Activated CD8-positive, alpha-beta memory T cell treated with anti-CD3 and anti-CD28 coated beads for 24 hours (primary cell): ENCODE results near the gene CIPC.

ENCODE experiments used
- DNase-seq: peaks from one replicate; pipeline ENCODE4 v3.0.0-alpha.2; 2020

Gene CIPC

DNA sequence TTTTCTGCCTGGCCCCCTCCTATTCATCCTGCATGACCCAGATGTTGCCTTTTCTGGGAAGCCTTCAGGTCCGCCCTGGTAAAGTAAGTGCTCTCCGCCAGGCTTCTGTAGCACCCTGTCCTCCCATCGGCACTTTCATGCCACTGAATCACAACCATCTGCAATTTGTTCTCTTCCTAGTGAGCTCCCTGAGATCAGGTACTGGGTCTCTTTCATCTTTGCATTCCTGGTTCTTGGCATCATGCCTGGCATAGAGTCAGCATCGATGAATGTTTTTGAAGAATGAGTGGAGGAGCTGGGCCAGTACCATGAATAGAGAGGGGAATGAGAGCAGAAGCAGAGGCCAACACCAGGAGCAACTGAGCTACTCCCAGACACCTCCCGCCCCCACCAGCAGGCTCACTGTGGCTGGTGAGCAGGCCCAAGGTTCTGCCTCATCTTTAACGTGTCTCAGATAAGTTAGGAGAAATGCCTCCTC is 30.4 kb downstream of the CIPC start:
- no peak for DNase-seq

DNA sequence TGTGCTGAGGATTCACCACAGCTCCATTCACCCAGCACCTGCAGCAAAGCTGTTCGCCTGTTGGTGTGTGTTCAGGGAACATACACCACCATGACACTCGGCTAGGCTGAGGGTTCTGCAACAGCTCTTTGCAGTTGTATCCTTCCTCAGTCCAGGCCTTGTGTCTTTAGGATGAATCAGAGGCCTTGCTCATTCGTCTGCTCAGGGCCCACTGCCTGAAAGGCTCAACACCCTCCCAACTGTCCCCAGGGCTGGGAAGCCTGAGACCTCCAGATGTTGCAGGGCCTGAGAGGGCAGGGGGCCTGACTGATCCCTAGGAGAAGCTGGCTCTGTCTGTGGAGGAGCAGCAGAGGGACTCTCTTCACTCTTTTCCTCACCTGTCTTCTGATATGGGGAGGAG is 32.3 kb downstream of the CIPC start:
- no peak for DNase-seq

DNA sequence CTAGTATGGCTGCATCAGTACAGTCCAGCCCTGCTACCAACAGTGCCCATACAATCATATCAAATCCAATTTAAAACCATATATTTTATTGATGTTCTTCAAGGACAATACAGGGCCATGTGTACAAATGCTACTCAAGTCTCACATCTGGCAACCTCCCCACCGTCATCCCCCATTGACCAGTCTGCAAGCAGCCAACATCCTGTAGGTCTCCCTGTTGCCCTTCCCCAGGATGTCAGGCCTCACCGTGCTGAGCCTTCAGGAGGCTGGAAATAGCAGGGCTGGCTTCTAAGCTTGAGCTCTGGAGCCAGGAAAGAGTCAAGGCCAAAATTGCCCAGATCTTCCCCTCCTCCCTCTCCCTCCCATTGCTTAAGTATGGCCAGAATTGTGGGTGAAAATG is 33.1 kb downstream of the CIPC start:
- no peak for DNase-seq

DNA sequence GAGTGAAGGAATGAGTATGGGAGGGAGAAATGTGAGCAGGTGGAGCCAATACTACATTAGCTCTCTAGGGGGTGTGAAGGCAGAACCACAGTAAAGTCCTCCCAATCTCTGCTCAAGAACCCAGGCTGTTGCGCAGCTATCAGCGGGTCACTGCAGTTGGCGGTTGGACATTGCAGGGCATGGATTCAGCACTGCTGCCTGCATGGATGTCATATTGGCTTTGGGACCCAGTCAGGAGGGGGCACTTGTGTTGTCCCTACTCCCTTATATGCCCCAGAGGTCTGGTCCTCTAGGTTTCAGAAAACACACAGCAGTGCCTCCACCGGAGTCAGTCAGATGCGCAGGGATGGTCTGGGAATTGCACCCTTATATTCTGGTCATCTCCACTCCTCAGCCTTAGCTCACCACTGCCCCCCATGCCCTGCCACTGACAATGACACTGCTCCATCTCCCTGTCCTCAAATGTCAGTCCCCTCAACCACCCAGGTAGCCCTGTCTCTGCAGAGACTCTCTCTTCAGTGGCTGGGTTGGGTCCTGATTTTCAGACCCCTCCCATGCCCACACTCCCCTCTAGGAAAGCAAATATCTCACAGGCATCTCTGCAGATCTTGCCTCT is 33.9 kb downstream of the CIPC start:
- DNase-seq = no peak

DNA sequence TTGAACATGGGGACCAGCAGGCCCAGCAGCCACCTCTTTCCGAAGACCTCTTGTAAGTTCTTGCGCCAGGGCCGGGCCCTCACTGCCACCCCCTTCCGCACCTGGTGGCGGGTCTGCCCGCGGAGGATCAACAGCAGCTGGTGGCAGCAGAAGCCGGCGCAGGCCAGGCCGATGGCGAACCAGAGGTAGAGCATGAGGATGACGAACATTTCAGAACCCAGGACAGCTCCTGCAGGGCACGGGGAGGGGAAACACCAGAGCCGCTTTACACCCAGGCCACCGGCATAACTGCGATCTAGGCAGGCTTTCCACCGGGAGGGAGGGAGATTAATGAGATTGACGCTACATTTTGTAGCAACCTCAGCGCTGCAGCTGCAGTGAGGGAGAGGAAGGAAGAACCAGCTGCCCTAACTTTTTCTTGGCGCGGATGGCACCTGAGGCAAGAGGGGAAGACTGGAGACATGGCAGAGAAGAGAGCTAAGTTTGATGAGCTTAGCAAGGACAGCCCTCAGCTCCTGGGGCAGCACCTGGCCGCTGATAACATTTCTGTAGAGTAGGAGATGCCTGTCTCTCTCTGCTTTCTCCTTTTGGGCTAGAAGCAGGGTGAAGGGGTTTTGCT is 35.8 kb downstream of the CIPC start:
- peak; percentile 72 for DNase-seq

DNA sequence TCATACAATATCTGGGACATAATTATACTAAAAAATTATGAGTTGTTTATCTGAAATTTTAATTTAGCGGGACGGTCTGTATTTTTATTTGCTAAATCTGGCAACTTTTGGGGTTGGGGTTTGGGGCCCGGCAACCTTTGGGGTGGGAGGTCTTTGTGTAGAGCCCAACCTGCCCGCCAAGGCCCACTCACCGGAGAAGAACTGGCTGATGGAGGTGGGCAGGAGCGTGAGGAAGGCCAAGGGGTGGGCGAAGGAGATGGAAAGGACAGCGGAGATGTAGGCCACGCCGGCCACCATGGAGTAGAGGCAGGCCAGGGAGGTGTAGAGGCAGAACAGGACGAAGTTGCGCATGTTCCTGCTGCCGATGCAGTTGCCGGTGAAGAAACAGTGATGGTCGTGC is 41.0 kb downstream of the CIPC start:
- no peak for DNase-seq

DNA sequence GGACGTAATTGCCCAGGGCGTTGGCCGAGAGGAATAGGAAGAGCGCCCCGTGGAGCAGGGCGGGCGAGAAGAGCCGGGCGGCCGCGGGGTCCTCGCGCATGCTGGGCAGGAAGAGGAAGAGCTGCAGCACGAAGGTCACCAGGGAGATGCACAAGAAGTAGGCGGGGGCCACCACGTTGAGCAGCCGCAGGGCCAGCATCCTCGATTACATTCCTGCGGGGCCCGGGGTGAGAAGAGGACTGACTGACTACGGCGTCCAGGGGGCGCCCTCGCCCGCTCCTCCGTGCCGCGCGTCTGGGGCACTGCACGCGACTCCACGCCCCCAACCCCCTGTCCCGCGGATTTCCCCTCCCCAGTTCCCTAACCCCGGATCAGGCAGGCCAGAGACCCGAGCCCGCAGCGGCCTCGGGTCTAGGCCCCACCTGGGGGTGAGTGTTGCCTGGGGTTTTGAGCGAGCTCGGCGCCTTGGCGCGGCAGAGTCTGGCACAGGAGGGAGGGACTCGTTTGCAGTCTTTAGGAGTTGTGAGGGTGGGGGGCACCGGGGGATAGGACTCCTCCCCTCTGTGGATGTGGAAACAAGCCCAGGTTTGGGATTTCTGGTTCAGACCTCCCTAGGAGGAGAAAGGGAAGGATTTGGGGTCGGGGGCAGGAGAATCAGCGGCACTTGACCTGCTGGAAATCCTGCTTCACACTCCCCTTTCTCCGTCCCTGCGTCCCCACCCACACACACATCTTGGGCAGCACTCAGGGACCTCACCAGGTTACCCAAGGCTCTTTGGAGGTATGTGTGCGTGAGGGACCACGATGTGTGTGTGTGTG is 41.7 kb downstream of the CIPC start:
- DNase-seq = peak; percentile 75

DNA sequence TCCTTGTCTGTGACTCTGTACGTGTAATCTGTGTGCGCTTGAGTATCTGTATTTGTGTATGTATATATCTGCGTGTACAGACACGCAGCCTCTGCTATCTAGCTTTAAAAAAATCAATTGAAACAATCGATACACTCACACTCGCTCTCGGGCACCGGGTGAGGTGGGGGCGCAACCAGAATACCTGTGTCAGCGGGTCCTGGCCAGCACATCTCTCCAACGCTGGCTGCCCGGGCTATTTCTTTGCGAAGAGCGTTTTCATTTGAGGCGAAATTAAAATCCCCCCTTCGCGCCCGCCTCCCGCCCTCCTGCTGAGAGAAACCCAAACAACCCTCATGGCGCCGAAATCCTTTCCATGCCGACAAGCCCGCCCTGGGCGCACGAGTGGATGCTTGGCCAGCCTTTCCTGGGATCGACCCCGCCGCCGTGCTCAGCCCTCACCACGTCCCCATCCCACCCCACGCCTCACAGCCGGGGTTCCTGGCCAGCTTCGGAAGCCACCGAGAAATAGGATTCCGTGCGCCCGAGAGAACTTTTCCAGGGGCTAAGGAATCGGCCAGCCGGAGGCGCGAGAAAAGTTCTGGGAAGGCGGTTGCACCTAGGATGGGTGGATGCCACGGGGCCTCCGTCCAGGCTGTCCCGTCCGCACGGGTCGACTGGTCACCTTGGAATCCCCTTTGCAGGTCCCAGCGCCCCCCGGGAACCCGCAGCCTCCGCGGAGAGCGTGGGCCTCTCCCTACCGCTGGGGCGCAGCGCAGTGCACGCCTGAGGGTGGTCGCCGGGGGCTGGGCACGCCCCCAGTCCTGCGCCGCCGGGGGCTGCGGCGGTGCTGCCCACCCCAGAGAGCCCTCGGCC is 42.5 kb downstream of the CIPC start:
- DNase-seq = no peak

DNA sequence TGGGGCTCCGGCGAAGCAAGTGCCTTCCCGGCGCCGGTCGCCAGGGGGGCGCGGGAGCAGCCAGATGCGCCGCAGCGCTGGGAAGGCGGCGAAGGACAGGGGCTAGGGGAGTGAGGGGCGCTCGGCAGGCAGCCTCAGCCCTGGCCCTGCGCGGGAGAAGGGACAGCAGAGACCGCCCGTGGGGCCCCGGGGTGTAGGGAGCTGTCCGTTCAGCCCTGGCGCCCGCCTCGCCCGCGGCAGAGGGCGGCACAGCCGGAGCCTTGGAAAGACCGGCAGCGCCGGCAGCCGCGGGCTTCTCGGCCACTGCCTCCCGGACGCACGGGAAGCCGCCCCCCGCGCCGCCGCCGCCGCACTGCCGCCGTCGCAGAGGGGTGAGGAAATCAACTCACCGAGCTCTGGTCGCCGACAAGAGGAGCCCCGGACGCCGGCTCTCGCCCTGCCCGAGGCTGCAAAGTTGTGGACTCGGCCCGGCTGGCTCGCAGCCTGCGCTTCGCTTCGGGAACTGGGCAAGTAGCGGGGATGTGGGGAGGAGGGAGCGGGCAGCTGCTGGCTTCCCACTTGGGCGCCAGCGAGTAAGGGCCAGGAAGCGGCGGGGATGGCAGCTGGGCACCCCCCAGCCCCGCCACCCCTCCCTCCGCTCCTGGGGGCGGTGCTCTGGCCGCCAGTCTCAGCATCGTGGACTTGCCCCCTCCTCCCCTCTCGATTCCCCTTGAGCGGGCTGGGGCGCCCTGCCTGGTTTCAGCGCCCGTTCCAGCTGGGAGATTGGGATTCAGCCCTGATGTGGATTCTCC is 43.4 kb downstream of the CIPC start, which contains the start of gene ZDHHC22:
TSS of gene ZDHHC22 (minus strand) at position 578 of the 791 bp plus-strand sequence. CDS start 2,053 bp downstream, outside the sequence.
- DNase-seq = no peak

DNA sequence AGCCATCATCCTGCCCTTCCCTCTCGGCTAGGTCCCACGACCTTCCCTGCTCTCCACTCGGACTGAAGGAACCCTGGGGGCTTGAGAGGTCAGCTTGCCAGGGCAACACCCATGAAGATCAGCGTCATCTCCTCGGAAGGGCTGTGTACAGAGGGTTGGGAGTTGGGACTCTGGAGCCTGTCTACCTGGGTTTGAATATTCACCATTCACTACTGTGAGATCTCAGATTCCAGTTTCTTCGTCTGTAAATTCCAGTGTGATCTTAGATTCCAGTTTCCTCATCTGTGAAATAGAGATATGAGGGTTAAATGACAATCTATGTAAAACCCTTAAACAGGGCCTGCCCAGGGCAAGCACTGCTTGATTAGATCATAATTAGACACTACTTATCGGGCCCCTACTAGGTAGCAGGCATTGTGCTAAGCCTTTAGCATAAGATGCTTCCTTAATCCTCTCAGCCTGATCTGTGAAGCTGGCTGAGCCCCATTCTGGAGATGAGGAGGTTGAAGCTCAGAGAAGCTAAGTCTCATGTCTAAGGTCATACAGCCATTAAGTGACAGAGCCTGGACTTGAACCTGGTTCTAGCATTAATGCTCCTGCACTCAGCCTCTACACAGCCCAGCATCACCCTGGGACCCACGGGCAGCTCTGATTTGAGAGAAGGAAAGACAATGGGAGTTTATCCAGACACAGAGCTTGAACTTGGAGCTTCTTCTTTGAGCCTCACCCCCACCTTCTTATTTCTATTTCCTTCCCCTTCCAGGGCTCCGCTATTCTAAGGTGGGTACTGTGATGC is 44.1 kb downstream of the CIPC start:
- no peak for DNase-seq

DNA sequence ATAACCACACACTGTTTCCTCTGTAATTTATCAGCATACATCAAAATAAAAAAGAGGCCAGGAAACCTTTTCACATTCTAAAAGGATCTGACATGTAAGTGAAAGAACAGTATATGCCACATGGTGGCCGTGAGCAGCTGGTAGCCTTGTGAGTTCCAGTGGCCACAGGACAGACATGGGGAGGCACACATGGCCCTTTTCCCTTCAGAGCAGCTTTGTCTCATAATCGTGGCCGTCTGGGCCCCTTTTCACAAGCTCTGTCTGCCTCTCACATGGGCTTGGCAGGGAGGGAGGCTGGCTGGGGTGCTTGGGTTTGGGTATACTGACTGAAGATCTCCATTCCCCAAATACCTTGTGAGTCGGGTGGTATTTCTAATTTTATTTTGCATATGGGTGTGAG is 45.0 kb downstream of the CIPC start:
- DNase-seq = no peak

DNA sequence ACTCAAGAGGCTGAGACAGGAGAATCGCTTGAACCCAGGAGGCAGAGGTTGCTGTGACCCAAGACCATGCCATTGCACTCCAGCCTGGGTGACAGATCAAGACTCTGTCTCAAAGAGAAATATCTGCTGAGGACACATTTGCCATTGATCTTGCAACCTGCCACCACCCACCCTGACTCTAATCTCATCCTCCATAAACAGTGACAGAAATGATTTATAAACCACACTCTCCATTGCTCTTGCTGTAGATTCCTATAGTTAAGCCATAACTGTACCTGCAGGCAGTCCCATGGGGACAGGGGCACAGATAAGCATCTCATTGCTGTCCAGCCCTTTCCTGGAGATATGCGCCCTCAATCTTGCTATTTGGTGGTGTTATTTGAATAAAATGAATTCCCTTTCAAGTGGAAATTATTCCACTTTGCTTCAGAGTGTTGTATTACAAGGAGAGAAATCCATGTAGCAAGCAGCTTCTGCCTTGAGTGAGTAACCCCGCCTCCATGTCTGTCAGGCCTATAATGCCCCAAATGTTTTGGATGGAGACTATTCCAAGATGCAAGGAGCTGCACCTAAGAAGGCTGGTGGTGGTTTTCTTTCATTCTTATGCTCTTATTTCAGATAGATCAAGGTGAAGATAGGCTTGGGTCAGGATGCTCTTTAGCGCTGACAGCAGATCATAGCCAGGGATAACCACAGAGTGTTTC is 46.5 kb downstream of the CIPC start:
- DNase-seq = no peak

DNA sequence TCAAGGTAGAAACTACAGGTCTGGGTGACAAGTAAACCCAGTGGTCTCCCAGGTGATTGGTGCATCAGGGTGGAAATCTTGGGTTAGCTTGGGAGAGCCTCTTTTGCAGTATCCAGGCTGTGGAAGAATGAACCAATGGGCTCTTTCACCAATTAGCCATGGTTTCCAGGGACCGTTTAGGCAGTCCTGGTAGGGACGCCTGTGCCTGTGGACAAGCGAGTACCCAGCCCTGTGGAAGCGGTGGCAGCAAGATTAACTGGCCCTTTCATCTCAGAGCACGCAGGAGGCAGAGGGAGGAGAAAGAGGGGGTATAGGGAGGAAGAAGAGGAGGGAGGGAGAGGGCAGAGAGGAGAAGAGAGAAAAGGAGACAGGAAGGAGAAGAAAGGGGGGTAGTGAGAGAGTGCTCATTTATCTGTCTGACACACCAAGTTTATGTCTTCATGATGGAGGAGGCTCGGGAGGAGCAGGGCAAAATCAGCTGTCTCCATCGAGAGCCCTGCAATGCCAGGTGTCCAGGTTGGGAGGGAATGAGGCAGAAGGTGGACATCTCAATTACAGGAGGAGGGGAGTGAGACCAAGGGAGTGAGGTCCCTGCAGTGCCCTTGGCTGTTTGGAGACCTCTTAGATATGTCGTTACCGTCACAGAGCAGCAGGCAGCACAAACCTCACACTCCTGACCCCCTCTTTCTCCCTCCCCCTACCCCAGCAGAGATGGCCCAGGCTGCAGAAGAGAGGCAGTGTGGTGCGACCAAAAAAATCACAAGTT is 48.1 kb downstream of the CIPC start:
- no peak for DNase-seq

DNA sequence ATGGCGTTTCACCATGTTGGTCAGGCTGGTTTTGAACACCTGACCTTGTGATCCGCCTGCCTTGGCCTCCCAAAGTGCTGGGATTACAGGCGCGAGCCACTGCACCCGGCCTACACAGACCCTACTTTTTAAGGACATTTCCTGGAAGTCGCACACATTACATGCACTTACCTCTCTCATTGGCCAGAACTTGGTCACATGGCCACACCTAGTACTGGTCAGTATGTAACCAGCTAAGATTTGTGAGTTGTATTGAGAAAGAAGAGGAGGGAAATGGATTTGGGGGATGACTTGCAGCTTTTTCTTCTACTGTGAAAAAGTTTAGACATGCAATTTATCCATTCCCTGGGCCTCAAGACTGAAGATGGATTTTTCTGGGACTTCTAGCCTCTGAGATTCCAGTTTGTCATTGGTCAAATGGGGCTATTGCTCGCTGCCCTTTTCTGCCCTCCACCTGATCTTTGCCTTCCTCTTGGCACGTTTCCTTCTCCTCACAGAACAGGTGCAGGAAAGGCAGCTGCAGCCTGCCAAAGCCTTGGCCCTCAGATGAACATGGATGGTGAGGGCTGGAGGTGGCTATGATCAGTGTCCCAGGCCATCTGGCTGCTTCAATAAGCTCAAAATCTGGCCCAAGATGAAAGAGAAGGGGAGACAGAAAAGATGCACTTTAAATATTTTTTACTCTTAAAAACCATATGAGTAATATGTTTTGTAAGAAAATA is 50.6 kb downstream of the CIPC start:
- DNase-seq = no peak

DNA sequence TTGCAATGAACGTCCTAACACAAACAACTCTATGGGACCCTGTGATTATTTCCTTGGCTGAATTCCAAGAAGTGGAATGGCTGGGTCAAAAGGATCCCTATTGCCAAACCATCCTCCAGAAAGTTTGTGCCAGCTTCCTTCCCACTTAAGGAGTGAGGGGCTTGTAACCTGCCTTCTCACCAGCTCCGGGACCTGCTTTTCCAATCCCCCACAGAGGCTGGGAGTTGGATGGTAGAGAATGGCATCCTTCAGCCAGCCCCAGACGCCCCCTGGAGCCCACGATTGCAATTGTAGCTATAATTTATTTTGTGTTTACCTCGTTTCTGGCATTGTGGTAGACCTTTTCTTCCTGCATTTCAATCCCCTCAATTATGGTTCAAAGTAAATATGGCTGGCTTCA is 53.2 kb downstream of the CIPC start:
- no peak for DNase-seq

DNA sequence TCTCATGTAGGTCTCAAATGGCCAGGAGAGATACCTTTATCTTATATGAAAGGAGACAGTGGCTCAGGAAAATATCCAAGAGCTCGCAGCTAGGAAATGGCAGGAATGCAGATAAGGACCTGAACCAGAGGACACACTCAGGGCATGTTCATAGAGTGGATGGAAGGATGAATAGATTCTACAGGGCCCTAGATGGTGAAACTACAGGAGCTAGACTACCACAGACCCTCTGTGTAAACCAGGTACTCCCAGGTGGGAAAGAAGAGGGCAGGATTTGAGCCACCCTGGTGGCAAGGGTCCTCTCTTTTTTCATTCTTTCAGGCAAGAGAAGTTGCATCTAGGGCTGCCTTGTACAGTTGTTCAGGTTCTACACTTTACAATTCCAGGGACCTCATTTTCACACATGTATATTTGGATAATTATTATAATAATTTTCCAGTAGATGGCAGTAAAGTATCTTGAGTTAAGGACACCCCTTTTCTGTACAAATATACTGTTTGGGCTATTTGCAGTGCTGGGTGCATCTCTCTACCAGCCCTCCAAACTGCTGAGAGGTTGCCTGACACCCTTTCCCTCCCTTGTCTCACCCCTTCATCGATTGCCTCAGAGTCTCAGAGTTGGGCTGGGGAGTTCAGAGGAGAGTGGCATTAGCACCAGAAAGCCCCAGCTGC is 54.0 kb downstream of the CIPC start:
- no peak for DNase-seq

DNA sequence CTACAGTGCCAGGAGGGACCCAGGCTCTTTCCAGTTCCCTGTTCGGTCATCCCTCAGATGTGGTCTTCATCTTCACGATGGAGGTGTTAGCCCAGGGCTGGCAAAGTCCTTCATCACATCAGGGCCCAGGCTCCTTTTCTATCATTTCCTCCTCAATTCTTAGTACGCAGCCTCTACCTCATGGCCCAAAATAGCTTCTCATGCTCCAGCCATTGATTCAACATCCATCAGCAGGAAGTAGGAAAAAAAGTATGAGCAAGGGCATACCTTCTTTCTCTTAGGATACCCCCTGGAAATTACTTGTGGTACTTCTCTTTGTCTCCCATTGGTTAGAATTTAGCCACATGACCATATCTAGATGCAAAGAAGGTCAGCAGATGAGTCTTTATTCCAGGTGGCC is 55.7 kb downstream of the CIPC start:
- no peak for DNase-seq

DNA sequence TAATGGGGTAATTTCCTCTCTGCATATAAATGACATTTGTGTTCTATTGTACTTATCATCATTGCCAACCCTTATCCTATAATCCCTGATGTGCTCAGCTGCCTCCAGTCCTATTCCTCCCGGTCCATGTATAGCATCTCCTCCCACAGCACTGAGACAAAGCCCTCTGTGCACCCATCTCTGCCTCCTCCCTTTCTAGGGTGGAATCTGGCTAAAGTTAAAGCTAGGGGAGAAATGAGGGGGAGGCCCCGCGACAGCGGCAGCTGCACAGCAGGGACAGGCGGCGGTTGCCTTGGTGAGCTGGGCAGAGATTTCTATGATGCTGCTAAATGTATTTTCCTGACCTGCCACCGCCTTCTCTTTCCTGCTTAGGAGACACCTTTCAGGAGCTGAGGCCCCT is 56.4 kb downstream of the CIPC start:
- no peak for DNase-seq

DNA sequence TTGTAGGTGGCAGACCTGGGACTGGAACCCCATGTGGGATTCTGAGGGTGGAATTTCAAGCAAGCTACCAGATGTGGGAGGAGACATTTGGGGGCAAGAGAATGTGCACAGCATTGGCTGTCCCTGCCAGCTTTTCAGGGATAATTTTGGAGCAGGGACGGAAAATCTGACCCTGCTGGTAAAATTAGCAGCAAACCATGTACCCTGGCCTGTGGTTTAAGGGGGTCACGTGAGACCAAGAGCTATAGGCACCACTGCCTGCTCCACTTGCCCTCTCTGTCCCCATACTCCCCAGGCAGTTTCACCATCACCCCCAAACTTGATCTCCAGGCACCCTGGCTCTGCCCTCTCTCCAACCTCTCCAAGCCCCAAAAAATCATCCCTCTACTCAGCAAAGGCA is 57.0 kb downstream of the CIPC start:
- DNase-seq = no peak
